HEK293 (cell line): ENCODE measurements around the gene CELSR3.

Source experiments
- CTCF ChIA-PET: fragments of 350-600 bp; formaldehyde crosslinking; extraction: SDS; loops from one replicate; lab custom pipeline; 2021; ENCODE audit warnings: antibody characterized with exemption; lab: Yijun Ruan, JAX
- POLR2A ChIA-PET: fragments of 300-600 bp; formaldehyde crosslinking; extraction: SDS; loops from one replicate; lab custom pipeline; 2020; ENCODE audit warnings: antibody characterized with exemption, inconsistent platforms; lab: Yijun Ruan, JAX
- H3K27ac ChIP-seq: fragments of 200-500 bp; sonication (Bioruptor generic); 2 replicates; pipeline ENCODE4 v1.5.1; 2014; ENCODE audit warnings: low read depth, low read length, control low read depth, inconsistent platforms; ENCODE audit errors: extremely low read depth
- H3K36me3 ChIP-seq, 2 experiments: fragments of 200-500 bp in 1 of 2; sonication (Bioruptor generic) in 1 of 2; 1 replicate in 1 of 2; 2 replicates in 1 of 2; pipeline ENCODE4 v1.5.1; 2014 to 2017; ENCODE audit warnings: inconsistent platforms in 2 of 2, low read length in 2 of 2; ENCODE audit not compliant: control insufficient read depth in 2 of 2, insufficient read depth in 1 of 2
- H3K4me1 ChIP-seq: fragments of 200-500 bp; sonication (Bioruptor generic); 2 replicates; pipeline ENCODE4 v1.5.1; 2014; ENCODE audit warnings: mild to moderate bottlenecking, low read length, inconsistent platforms; ENCODE audit not compliant: control insufficient read depth, insufficient read depth
- H3K4me3 ChIP-seq: 2 replicates; pipeline ENCODE4 v1.5.1; 2011; ENCODE audit warnings: low read depth, mild to moderate bottlenecking, control low read depth, low read length, moderate library complexity
- H3K9me3 ChIP-seq: fragments of 200-500 bp; sonication (Bioruptor generic); 2 replicates; pipeline ENCODE4 v1.5.1; 2014; ENCODE audit warnings: low read depth, low read length, inconsistent platforms; ENCODE audit not compliant: control insufficient read depth, insufficient read depth
- GLI2 ChIP-seq: fragments of 450-650 bp; formaldehyde crosslinking; IDR thresholded peaks from 2 replicates; pipeline ENCODE4; 2017; ENCODE audit warnings: missing biosample characterization, missing genetic modification characterization, low read depth, borderline replicate concordance
- KLF10 ChIP-seq: fragments of 450-650 bp; IDR thresholded peaks from 2 replicates; pipeline ENCODE4 v1.5.1; 2018; ENCODE audit warnings: missing biosample characterization, mild to moderate bottlenecking, missing genetic modification characterization
- MYNN ChIP-seq: fragments of 450-650 bp; formaldehyde crosslinking; IDR thresholded peaks from 2 replicates; pipeline ENCODE4 v1.5.1; 2016; ENCODE audit warnings: missing biosample characterization, missing genetic modification characterization, borderline replicate concordance
- ZBTB48 ChIP-seq: fragments of 450-650 bp; formaldehyde crosslinking; IDR thresholded peaks from 2 replicates; pipeline ENCODE4 v1.5.1; 2016; ENCODE audit warnings: missing biosample characterization, missing genetic modification characterization
- ZEB2 ChIP-seq: fragments of 450-650 bp; formaldehyde crosslinking; IDR thresholded peaks from 2 replicates; pipeline ENCODE4 v1.5.1; 2016; ENCODE audit warnings: missing biosample characterization, missing genetic modification characterization
- ZNF146 ChIP-seq: fragments of 450-650 bp; formaldehyde crosslinking; IDR thresholded peaks from 2 replicates; pipeline ENCODE4 v1.5.1; 2016; ENCODE audit warnings: missing biosample characterization, missing genetic modification characterization
- ZNF16 ChIP-seq: fragments of 450-650 bp; formaldehyde crosslinking; IDR thresholded peaks from 2 replicates; pipeline ENCODE4 v1.5.1; 2016; ENCODE audit warnings: low read depth, missing biosample characterization, missing genetic modification characterization
- ZNF221 ChIP-seq: fragments of 450-650 bp; formaldehyde crosslinking; IDR thresholded peaks from 2 replicates; pipeline ENCODE4 v1.5.1; 2017; ENCODE audit warnings: missing biosample characterization, missing genetic modification characterization, borderline replicate concordance
- ZNF24 ChIP-seq: fragments of 450-650 bp; formaldehyde crosslinking; IDR thresholded peaks from 2 replicates; pipeline ENCODE4 v1.5.1; 2016; ENCODE audit warnings: missing biosample characterization, missing genetic modification characterization
- ZNF324 ChIP-seq: fragments of 450-650 bp; formaldehyde crosslinking; IDR thresholded peaks from 2 replicates; pipeline ENCODE4 v1.5.1; 2016; ENCODE audit warnings: missing biosample characterization, missing genetic modification characterization
- ZNF48 ChIP-seq: fragments of 450-650 bp; formaldehyde crosslinking; IDR thresholded peaks from 2 replicates; pipeline ENCODE4 v1.5.1; 2016; ENCODE audit warnings: missing biosample characterization, missing genetic modification characterization
- ZNF629 ChIP-seq: fragments of 450-650 bp; formaldehyde crosslinking; IDR thresholded peaks from 2 replicates; pipeline ENCODE4 v1.5.1; 2017; ENCODE audit warnings: missing biosample characterization, missing genetic modification characterization
- ZNF707 ChIP-seq: fragments of 450-650 bp; formaldehyde crosslinking; IDR thresholded peaks from 2 replicates; pipeline ENCODE4 v1.5.1; 2016; ENCODE audit warnings: missing biosample characterization, missing genetic modification characterization
- TF ChIP-seq, protein P1 (sequence below): fragments of 450-650 bp; formaldehyde crosslinking; IDR thresholded peaks from 2 replicates; pipeline ENCODE4 v1.5.1; 2016; ENCODE audit warnings: missing biosample characterization, missing genetic modification characterization
- TF ChIP-seq, protein P2 (sequence below): fragments of 450-650 bp; IDR thresholded peaks from 2 replicates; pipeline ENCODE4 v1.5.1; 2018; ENCODE audit warnings: missing biosample characterization, mild to moderate bottlenecking, missing genetic modification characterization
- TF ChIP-seq, protein P3 (sequence below): fragments of 450-650 bp; formaldehyde crosslinking; IDR thresholded peaks from 2 replicates; pipeline ENCODE4 v1.5.1; 2016; ENCODE audit warnings: missing biosample characterization, missing genetic modification characterization
- TF ChIP-seq, protein P4 (sequence below): fragments of 450-650 bp; formaldehyde crosslinking; IDR thresholded peaks from 2 replicates; pipeline ENCODE4 v1.5.1; 2016; ENCODE audit warnings: missing biosample characterization, missing genetic modification characterization

The CELSR3 gene

DNA sequence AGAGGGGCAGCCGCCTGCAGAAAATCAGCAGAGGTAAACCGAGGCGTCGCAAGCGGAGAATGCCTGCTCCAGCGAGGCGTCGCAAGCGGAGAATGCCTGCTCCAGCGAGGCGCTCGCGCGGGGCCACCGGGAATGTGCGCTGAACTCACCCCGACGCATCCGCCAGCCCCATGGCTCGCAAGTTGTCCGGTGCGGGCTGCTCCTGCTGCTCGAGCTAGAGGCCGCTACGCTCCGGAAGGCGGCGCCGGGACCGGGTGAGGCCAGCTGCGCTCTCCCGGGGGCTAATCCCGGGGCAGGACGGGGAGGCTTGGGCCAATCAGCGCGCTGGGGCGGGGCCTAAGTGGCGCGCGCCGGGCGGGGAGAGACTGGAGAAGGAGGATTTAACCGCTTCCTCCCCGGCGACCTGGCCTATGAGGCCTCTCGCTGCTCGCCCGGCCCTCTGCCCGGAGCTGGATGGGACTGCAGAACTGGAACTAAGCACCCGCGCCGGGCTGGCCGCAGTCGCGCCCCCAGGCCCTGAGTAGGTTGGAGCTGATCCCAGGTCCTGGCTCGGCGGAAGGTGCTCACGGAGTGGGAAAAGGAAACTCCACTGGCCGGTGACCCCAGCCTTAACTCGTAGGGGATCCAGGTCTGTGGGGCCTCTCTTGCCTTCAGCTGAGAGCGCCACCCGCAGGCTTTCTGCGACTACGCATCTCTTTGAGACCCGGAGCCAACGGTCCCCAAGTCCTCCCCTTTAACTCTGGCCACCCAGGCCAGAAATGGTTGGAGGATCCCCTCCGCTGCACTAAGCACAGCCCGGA lies 27.3 kb downstream of the CELSR3 start, which contains the start of gene SLC26A6 (continued):
- TF ChIP-seq, protein P1, sequence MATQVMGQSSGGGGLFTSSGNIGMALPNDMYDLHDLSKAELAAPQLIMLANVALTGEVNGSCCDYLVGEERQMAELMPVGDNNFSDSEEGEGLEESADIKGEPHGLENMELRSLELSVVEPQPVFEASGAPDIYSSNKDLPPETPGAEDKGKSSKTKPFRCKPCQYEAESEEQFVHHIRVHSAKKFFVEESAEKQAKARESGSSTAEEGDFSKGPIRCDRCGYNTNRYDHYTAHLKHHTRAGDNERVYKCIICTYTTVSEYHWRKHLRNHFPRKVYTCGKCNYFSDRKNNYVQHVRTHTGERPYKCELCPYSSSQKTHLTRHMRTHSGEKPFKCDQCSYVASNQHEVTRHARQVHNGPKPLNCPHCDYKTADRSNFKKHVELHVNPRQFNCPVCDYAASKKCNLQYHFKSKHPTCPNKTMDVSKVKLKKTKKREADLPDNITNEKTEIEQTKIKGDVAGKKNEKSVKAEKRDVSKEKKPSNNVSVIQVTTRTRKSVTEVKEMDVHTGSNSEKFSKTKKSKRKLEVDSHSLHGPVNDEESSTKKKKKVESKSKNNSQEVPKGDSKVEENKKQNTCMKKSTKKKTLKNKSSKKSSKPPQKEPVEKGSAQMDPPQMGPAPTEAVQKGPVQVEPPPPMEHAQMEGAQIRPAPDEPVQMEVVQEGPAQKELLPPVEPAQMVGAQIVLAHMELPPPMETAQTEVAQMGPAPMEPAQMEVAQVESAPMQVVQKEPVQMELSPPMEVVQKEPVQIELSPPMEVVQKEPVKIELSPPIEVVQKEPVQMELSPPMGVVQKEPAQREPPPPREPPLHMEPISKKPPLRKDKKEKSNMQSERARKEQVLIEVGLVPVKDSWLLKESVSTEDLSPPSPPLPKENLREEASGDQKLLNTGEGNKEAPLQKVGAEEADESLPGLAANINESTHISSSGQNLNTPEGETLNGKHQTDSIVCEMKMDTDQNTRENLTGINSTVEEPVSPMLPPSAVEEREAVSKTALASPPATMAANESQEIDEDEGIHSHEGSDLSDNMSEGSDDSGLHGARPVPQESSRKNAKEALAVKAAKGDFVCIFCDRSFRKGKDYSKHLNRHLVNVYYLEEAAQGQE (tag by site-specific recombination) = no peak
- TF ChIP-seq, protein P2, sequence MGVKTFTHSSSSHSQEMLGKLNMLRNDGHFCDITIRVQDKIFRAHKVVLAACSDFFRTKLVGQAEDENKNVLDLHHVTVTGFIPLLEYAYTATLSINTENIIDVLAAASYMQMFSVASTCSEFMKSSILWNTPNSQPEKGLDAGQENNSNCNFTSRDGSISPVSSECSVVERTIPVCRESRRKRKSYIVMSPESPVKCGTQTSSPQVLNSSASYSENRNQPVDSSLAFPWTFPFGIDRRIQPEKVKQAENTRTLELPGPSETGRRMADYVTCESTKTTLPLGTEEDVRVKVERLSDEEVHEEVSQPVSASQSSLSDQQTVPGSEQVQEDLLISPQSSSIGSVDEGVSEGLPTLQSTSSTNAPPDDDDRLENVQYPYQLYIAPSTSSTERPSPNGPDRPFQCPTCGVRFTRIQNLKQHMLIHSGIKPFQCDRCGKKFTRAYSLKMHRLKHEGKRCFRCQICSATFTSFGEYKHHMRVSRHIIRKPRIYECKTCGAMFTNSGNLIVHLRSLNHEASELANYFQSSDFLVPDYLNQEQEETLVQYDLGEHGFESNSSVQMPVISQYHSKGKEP (tag by site-specific recombination) = no peak

DNA sequence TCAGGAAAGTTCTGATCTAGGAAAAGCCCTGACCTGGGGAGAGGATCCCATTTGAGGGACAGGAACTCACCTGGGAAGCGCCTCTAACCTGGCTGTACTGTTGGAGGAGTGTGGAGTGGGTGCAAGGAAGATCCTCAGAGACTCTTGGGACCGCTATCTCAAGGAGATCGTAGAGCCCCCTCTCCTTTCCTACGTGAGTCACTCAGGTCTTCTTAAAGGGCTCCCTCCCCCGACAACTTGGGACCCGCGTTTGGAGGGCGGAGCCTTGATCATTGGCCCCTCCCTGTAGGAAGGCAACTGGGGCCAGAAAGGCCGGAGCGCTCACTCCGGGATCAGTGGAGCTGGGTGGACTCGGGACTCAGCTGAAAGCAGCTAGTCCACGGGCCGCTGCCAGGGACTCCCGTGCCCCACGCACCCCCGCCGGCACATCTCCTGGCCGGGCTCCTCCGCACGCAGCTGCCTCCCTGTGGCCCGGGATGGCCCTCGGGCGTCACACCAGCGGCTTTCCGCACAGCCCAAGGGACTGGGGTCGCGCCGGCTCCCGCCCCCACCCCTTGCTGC lies 27.9 kb downstream of the CELSR3 start:
- peaks cover 0 to 42% of the 10 kb centered on the region in 2 experiments; a peak in 1 of 3 replicates for H3K36me3 ChIP-seq
- CTCF ChIA-PET = interaction anchor here (0.5 to 2.7 kb wide), 14 partner anchors 10 to 915 kb away, joined by 3 to 14 read pairs (median 4); partner anchors contain the start of gene CELSR3
- H3K9me3 ChIP-seq = no peaks in the 10 kb centered on the region
- POLR2A ChIA-PET = interaction anchor here (0.9 to 2.5 kb wide), 11 partner anchors 11 to 78 kb away, joined by 3 to 13 read pairs (median 4); partner anchors contain the start of genes CELSR3, PFKFB4, TMEM89 and UQCRC1
- H3K4me1 ChIP-seq = no peaks in the 10 kb centered on the region
- peak overlapping the region; percentile 55; the same call in 1 of the 2 replicates for H3K27ac ChIP-seq
- no peak for TF ChIP-seq ZEB2 (tag by site-specific recombination)
- TF ChIP-seq, protein P3, sequence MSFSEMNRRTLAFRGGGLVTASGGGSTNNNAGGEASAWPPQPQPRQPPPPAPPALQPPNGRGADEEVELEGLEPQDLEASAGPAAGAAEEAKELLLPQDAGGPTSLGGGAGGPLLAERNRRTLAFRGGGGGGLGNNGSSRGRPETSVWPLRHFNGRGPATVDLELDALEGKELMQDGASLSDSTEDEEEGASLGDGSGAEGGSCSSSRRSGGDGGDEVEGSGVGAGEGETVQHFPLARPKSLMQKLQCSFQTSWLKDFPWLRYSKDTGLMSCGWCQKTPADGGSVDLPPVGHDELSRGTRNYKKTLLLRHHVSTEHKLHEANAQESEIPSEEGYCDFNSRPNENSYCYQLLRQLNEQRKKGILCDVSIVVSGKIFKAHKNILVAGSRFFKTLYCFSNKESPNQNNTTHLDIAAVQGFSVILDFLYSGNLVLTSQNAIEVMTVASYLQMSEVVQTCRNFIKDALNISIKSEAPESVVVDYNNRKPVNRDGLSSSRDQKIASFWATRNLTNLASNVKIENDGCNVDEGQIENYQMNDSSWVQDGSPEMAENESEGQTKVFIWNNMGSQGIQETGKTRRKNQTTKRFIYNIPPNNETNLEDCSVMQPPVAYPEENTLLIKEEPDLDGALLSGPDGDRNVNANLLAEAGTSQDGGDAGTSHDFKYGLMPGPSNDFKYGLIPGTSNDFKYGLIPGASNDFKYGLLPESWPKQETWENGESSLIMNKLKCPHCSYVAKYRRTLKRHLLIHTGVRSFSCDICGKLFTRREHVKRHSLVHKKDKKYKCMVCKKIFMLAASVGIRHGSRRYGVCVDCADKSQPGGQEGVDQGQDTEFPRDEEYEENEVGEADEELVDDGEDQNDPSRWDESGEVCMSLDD (tag by site-specific recombination) = peak; percentile 30; the same call in 1 of the 2 replicates
- peak overlapping the region; percentile 75 for H3K4me3 ChIP-seq

DNA sequence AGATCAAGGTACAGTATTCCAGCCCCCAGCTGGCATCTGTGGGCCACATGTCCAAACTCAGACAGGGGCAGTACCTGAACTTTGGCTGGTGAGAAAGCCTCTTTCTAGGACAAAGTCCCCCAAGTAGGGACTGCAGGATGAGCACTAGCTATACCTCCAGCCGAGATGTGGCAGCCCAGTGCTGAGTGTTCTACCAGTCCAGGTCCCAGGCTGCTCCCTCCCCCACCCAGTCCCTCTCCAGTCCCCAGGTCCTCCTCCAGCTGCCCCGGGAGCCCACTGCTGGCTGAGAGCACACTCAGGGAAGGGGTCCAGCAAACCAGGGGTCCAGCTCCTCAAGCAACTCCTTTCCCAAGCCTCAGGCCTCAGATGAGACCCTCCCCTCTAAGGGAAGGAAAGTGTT lies 28.9 kb downstream of the CELSR3 start:
- Histone ChIP-seq H3K9me3 (no peaks in the 10 kb centered on the region), H3K4me1 (no peaks in the 10 kb centered on the region), H3K27ac (no peak overlapping the region), H3K4me3 (no peak overlapping the region), H3K36me3 (peaks cover 0 to 52% of the 10 kb centered on the region in 2 experiments; a peak in 1 of 3 replicates)
- ChIA-PET CTCF (interaction anchor here (0.6 to 1.1 kb wide), 6 partner anchors 10 to 48 kb away, joined by 3 read pairs; no protein-coding TSS in a partner anchor), POLR2A (interaction anchor here (2.5 kb wide), 1 partner anchor 10 kb away, joined by 7 read pairs; no protein-coding TSS in a partner anchor)
- TF ChIP-seq ZNF629 (tag by site-specific recombination) (no peak), ZNF16 (tag by site-specific recombination) (no peak), ZBTB48 (no peak)

DNA sequence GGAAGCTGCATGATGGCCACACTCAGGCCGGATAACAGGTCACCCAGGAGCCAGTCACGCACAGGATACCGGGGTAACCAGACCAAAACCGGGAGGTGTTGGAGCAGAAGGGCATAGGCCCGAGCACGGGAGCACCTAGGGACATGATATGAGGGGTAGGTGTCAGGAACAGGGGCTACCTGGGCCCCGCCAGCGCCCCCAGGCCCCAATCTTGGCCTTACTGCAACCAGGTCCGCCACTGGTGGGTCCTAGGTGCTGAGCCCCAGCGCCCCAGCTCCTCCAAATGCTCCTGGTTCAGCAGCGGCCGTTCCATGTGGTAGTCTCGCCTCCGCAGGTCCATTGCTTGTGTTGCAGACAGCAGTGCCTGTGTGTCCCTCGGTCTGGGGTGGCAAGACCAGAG lies 29.4 kb downstream of the CELSR3 start:
- H3K4me1 ChIP-seq = no peaks in the 10 kb centered on the region
- POLR2A ChIA-PET = no interaction called here
- CTCF ChIA-PET = interaction anchor here (0.6 to 1.1 kb wide), 2 partner anchors 31 to 37 kb away, joined by 3 read pairs; no protein-coding TSS in a partner anchor
- H3K27ac ChIP-seq = no peak overlapping the region
- H3K4me3 ChIP-seq = no peak overlapping the region
- peaks cover 0 to 57% of the 10 kb centered on the region in 2 experiments; a peak in 1 of 3 replicates for H3K36me3 ChIP-seq
- H3K9me3 ChIP-seq = no peaks in the 10 kb centered on the region
- TF ChIP-seq ZNF707 = no peak
- TF ChIP-seq, protein P4, sequence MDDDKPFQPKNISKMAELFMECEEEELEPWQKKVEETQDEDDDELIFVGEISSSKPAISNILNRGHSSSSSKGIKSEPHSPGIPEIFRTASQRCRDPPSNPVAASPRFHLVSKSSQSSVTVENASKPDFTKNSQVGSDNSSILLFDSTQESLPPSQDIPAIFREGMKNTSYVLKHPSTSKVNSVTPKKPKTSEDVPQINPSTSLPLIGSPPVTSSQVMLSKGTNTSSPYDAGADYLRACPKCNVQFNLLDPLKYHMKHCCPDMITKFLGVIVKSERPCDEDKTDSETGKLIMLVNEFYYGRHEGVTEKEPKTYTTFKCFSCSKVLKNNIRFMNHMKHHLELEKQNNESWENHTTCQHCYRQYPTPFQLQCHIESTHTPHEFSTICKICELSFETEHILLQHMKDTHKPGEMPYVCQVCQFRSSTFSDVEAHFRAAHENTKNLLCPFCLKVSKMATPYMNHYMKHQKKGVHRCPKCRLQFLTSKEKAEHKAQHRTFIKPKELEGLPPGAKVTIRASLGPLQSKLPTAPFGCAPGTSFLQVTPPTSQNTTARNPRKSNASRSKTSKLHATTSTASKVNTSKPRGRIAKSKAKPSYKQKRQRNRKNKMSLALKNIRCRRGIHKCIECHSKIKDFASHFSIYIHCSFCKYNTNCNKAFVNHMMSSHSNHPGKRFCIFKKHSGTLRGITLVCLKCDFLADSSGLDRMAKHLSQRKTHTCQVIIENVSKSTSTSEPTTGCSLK (tag by site-specific recombination) = no peak
- TF ChIP-seq MYNN (tag by site-specific recombination) = no peak
- no peak for TF ChIP-seq ZNF24 (tag by site-specific recombination)
- TF ChIP-seq ZNF221 (tag by site-specific recombination) = no peak
- TF ChIP-seq KLF10 (tag by site-specific recombination) = no peak
- no peak for TF ChIP-seq ZNF324 (tag by site-specific recombination)
- no peak for TF ChIP-seq ZNF48
- no peak for TF ChIP-seq ZNF146 (tag by site-specific recombination)
- no peak for TF ChIP-seq GLI2 (tag by site-specific recombination)
